AG09309 (cell line): ENCODE data around the gene DCAF8.

Experiments used
- DNase-seq: peaks from one replicate; pipeline ENCODE4 v3.0.0-alpha.2; 2010; ENCODE audit warnings: low read depth
- H3K4me3 ChIP-seq: 2 replicates; pipeline ENCODE4 v1.5.1; 2011; ENCODE audit warnings: mild to moderate bottlenecking, low read depth, low read length, moderate library complexity; ENCODE audit not compliant: control insufficient read depth
- TF ChIP-seq, protein P1 (sequence below): IDR thresholded peaks from 2 replicates; pipeline ENCODE4 v1.5.1; 2011; ENCODE audit warnings: mild to moderate bottlenecking, low read depth, low read length, inconsistent platforms; ENCODE audit not compliant: insufficient read depth, control insufficient read depth; ENCODE audit errors: missing control alignments

DCAF8 gene

DNA sequence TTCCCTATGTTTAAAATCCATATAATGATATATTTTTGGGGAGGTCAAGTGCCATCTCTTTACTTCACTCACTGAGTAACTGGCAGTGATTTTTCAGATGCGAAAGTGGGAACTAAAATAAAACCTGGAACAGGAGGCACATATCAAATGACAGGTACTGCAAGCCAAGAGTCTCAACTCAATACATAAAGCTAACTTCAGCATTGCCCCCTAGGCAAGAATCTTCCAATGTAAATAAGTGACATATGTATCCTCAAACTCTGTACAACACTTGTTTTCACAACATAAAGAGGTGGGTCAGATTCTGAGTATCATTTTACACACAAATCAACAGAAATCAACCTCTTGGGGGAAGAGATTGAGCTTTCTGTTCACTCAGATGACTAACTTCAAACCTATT lies 18.1 kb downstream of the DCAF8 start:
- DNase-seq = no peak
- H3K4me3 ChIP-seq = no peak overlapping the region
- TF ChIP-seq, protein P1, sequence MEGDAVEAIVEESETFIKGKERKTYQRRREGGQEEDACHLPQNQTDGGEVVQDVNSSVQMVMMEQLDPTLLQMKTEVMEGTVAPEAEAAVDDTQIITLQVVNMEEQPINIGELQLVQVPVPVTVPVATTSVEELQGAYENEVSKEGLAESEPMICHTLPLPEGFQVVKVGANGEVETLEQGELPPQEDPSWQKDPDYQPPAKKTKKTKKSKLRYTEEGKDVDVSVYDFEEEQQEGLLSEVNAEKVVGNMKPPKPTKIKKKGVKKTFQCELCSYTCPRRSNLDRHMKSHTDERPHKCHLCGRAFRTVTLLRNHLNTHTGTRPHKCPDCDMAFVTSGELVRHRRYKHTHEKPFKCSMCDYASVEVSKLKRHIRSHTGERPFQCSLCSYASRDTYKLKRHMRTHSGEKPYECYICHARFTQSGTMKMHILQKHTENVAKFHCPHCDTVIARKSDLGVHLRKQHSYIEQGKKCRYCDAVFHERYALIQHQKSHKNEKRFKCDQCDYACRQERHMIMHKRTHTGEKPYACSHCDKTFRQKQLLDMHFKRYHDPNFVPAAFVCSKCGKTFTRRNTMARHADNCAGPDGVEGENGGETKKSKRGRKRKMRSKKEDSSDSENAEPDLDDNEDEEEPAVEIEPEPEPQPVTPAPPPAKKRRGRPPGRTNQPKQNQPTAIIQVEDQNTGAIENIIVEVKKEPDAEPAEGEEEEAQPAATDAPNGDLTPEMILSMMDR = no peak

DNA sequence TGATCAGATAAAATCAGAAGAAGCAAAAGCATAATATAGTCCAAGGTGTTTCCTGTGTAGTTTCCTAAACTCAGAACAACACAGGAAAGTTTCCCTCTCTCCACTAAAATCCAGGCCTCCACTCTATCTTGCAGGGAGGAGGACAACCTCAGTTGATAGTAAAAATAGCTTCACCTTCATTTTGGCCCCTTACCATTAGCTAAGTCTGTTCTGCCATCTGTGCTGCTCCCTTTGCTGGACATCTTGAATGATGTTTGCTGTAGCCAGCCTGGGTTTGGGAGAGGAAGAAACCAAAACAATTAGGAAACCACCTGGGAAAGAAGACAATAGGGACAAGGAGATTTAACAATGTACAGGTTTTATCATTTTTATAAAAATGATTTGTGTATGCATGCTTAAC lies 18.6 kb downstream of the DCAF8 start:
- TF ChIP-seq, protein P1 = no peak
- H3K4me3 ChIP-seq = no peak overlapping the region
- DNase-seq = no peak

DNA sequence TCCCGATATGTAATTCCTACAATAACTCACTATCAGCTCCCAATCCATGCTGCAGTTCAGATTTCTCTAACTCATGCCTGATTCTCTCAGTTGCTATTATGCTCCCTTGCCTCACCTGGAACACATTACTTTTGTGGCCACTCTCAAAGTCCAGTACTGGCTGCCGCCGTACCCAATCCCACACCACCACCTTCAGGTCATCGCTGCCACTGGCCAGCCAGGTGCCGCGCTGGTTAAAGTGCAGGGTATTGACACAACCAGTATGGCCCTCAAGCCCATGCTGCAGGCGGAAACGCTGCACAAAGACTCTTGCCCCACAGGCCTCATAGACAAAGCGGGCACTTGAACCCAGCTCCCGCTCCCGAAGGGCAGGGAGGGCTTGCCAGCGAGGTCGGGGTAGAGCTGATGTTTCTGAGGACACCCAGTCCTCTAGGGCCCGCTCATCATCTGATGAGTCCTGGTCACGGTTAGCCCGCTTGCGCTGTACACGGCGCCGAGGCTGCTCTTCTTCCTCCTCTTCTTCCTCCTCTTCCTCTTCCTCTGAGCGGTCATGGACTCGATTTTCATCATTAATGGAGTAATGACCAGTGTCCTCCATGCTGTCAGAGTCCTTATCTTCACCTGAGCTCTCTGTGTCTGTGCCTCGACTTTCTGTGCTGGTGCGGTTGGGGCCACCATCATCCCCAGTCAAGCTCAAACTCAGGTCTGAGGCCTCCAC lies 22.6 kb downstream of the DCAF8 start:
- TF ChIP-seq, protein P1 = no peak
- H3K4me3 ChIP-seq = no peak overlapping the region
- DNase-seq = no peak

DNA sequence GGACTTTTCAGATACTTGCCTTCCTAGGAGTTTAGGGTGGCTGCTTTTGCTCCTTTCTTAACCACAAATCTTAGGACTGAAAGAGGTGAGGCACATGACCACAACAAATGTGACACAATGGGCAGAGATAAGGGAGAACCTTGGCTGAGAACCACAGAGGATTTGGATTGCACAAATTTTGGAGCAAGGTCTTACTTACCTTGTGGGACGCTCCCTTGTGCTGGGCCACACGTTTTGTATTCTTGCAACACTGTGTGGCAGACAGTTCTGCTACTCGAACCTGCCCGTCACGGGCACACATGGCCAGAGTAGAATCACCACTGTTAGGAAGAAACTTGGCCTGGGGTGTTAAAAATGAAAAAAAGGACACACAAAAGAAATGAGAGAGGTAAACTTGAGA lies 23.9 kb downstream of the DCAF8 start:
- DNase-seq = no peak
- TF ChIP-seq, protein P1 = no peak
- no peak overlapping the region for H3K4me3 ChIP-seq

- no peak for DNase-seq
- TF ChIP-seq, protein P1 = no peak
These were observed 24.8 kb downstream of the DCAF8 start for GRCh38 chr1:160237558-160237957.

DNA sequence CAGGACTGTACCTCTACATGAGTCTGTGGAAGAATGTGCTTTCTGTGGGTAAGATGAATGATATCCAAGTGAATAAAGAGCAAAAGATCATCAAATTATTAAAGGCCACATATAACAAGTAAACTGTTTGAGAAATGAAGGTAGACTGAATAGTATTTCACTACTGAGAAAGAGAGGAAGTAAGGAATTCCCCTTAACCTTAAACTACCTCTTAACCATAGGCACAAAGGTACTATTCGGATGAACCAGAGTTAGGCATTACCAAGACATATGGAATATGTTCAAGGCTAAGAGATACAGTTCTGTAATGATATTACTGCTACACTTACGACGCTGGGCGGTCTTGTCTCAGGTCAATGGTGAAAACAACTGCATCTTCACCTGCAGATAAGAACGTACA lies 25.5 kb downstream of the DCAF8 start:
- DNase-seq = no peak
- TF ChIP-seq, protein P1 = no peak
- H3K4me3 ChIP-seq = no peak overlapping the region

More at GRCh38 chr1:160237558-160237957, 24.8 kb downstream of the DCAF8 start:
- H3K4me3 ChIP-seq = no peak overlapping the region
